SK-N-DZ (cell line): ENCODE results near the gene GLMN.
"Not testable (repeated sequence)": the region's sequence is repeated elsewhere in the genome, so short reads cannot be mapped to it uniquely, and the experiment has no call there.

ENCODE experiments used
- DNase-seq: peaks from one replicate; pipeline ENCODE4 v3.0.0-alpha.2; 2015; ENCODE audit warnings: low spot score

GLMN gene

GRCh38 chr1:92299477-92300150 is 827 bp upstream of the GLMN start:
- no peak for DNase-seq

GRCh38 chr1:92298213-92298572 is 594 bp downstream of the GLMN start:
- no peak for DNase-seq

- DNase-seq, result peak; percentile 58
Observed at GRCh38 chr1:92291372-92291999, 7.3 kb downstream of the GLMN start.

- DNase-seq, result not testable (repeated sequence)
Observed at GRCh38 chr1:92281411-92281810, 17.4 kb downstream of the GLMN start.

GRCh38 chr1:92279781-92280180 is 19.0 kb downstream of the GLMN start:
- not testable (repeated sequence) for DNase-seq

GRCh38 chr1:92277105-92277723 is 21.6 kb downstream of the GLMN start:
- DNase-seq, result no peak

GRCh38 chr1:92276082-92276481 is 22.7 kb downstream of the GLMN start:
- DNase-seq, result no peak

GRCh38 chr1:92274939-92275338 is 23.8 kb downstream of the GLMN start:
- DNase-seq, result no peak

GRCh38 chr1:92273039-92273438 is 25.7 kb downstream of the GLMN start:
- no peak for DNase-seq

GRCh38 chr1:92262516-92262915 is 36.3 kb downstream of the GLMN start:
- no peak for DNase-seq

- no peak for DNase-seq
Observed at GRCh38 chr1:92259350-92259749, 39.4 kb downstream of the GLMN start.

- not testable (repeated sequence) for DNase-seq
Observed at GRCh38 chr1:92254714-92255113, 44.1 kb downstream of the GLMN start.

GRCh38 chr1:92244376-92244775 is 54.4 kb downstream of the GLMN start:
- DNase-seq, result no peak

GRCh38 chr1:92240034-92240433 is 58.8 kb downstream of the GLMN start:
- DNase-seq, result peak; percentile 43

- no peak for DNase-seq
Observed at GRCh38 chr1:92230736-92231135, 68.1 kb downstream of the GLMN start.

GRCh38 chr1:92228401-92228800 is 70.4 kb downstream of the GLMN start:
- DNase-seq, result no peak

- DNase-seq, result no peak
Observed at GRCh38 chr1:92219028-92219427, 79.8 kb downstream of the GLMN start.

GRCh38 chr1:92218559-92218958 is 80.2 kb downstream of the GLMN start:
- DNase-seq, result no peak

- no peak for DNase-seq
Observed at GRCh38 chr1:92217721-92218120, 81.1 kb downstream of the GLMN start, which contains the start of gene C1orf146. Gene C1orf146 (plus strand): TSS chr1:92217915. CDS start chr1:92231421, 13,506 bp downstream.

- DNase-seq, result no peak
Observed at GRCh38 chr1:92211166-92211565, 87.6 kb downstream of the GLMN start.

GRCh38 chr1:92210701-92211100 is 88.1 kb downstream of the GLMN start:
- no peak for DNase-seq

- no peak for DNase-seq
Observed at GRCh38 chr1:92203105-92203504, 95.7 kb downstream of the GLMN start.

GRCh38 chr1:92201973-92202372 is 96.8 kb downstream of the GLMN start:
- no peak for DNase-seq
